ENCODE data around the gene NSFL1C.

NSFL1C gene

DNA sequence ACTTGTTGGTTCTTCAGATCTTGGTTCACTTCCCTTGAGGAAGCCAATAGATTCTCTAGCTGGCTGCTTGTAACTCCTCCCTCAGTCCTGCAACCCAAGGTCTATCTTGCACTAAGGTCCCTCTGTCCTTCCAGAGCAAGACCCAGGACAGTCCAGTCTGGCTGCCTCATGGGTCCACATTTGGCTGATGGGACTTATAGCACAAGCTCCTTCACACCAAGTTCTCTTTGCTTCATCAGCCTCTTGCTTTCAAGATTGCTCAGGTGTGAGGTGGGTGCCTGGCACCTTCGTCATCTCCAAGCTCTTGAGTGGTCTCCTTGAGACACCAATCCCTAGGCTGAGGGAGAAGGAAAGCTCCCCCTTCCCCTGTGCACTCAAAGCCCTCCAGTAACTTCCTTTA, 28.3 kb downstream of the NSFL1C start:
- Histone ChIP-seq H3K4me1 (ENCODE audit: low read depth, poor library complexity, severe bottlenecking) (peaks cover 17% of the 10 kb centered on the region), H3K79me2 (ENCODE audit: insufficient read depth, low read depth) (no peaks in the 10 kb centered on the region), H3K9ac (no peak overlapping the region), H3K4me3 (IDR thresholded peaks at IDR 0.05; ENCODE audit: insufficient read depth, low read depth, low read length) (no peak overlapping the region), H3K36me3 (ENCODE audit: insufficient read depth) (no peaks in the 10 kb centered on the region), H3K4me2 (no peak overlapping the region), H3K27ac (no peak overlapping the region), H3K27me3 (ENCODE audit: insufficient read depth, low read depth) (no peaks in the 10 kb centered on the region), H4K20me1 (ENCODE audit: insufficient read depth) (no peaks in the 10 kb centered on the region), H2AFZ (ENCODE audit: low read depth) (no peak overlapping the region)
- TF ChIP-seq, protein P1, sequence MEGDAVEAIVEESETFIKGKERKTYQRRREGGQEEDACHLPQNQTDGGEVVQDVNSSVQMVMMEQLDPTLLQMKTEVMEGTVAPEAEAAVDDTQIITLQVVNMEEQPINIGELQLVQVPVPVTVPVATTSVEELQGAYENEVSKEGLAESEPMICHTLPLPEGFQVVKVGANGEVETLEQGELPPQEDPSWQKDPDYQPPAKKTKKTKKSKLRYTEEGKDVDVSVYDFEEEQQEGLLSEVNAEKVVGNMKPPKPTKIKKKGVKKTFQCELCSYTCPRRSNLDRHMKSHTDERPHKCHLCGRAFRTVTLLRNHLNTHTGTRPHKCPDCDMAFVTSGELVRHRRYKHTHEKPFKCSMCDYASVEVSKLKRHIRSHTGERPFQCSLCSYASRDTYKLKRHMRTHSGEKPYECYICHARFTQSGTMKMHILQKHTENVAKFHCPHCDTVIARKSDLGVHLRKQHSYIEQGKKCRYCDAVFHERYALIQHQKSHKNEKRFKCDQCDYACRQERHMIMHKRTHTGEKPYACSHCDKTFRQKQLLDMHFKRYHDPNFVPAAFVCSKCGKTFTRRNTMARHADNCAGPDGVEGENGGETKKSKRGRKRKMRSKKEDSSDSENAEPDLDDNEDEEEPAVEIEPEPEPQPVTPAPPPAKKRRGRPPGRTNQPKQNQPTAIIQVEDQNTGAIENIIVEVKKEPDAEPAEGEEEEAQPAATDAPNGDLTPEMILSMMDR (conservative IDR thresholded peaks at IDR 0.05; ENCODE audit: low read depth, low read length), result no peak

DNA sequence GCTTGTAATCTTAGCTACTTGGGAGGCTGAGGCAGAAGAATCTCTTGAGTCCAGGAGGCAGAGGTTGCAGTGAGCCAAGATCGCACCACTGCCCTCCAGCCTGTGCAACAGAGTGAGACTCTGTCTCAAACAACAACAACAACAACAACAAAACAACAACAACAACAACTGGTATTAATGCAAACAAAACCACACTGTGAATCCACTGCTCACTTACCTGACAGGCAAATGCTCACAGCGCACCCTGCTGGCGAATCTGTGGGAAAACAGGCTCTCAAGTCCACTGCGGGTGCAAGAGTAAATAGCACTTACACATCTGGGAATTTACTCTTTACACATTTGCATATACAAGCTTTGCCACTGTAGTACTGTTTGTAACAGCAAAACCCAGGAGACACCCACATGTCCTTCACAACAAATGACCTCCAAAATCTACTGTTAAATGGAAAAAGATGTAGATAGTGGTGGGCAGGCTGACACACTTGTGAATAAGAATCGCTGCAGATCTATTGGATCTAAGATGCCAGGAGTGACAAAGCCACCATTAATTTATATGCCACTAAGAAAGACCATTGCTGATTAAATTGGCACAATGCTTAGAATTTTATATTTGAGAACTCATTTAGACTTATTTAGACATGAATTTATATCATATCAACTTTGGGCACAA, 29.3 kb downstream of the NSFL1C start:
- Histone ChIP-seq H4K20me1 (ENCODE audit: insufficient read depth) (no peaks in the 10 kb centered on the region), H3K79me2 (ENCODE audit: insufficient read depth, low read depth) (no peaks in the 10 kb centered on the region), H3K4me2 (no peak overlapping the region), H3K4me3 (IDR thresholded peaks at IDR 0.05; ENCODE audit: insufficient read depth, low read depth, low read length) (no peak overlapping the region), H3K27ac (no peak overlapping the region), H2AFZ (ENCODE audit: low read depth) (no peak overlapping the region), H3K27me3 (ENCODE audit: insufficient read depth, low read depth) (no peaks in the 10 kb centered on the region), H3K4me1 (ENCODE audit: low read depth, poor library complexity, severe bottlenecking) (peaks cover 17% of the 10 kb centered on the region), H3K36me3 (ENCODE audit: insufficient read depth) (no peaks in the 10 kb centered on the region), H3K9ac (no peak overlapping the region)
- TF ChIP-seq, protein P1 (conservative IDR thresholded peaks at IDR 0.05; ENCODE audit: low read depth, low read length), result peak; percentile 91

DNA sequence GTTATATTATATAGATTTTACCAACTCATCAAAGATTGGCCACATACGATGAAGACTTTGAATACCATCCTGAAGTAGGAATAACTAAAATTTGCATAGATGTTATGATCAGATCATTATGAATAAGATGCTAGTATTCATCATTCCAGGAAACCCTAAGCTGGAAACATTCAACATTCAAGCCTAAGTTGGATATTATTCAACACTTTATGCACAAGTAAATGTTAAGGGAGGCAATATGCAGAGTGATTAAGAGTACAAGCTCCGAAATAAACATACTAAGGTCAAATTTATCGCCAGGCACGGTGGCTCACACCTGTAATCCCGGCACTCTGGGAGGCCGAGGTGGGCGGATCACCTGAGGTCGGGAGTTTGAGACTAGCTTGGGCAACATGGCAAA, 30.4 kb downstream of the NSFL1C start:
- Histone ChIP-seq H4K20me1 (ENCODE audit: insufficient read depth) (no peaks in the 10 kb centered on the region), H2AFZ (ENCODE audit: low read depth) (no peak overlapping the region), H3K27me3 (ENCODE audit: insufficient read depth, low read depth) (no peaks in the 10 kb centered on the region), H3K4me3 (IDR thresholded peaks at IDR 0.05; ENCODE audit: insufficient read depth, low read depth, low read length) (no peak overlapping the region), H3K4me2 (no peak overlapping the region), H3K27ac (no peak overlapping the region), H3K9ac (no peak overlapping the region), H3K79me2 (ENCODE audit: insufficient read depth, low read depth) (no peaks in the 10 kb centered on the region), H3K36me3 (ENCODE audit: insufficient read depth) (no peaks in the 10 kb centered on the region), H3K4me1 (ENCODE audit: low read depth, poor library complexity, severe bottlenecking) (peaks cover 20% of the 10 kb centered on the region)
- TF ChIP-seq, protein P1 (conservative IDR thresholded peaks at IDR 0.05; ENCODE audit: low read depth, low read length), result no peak

DNA sequence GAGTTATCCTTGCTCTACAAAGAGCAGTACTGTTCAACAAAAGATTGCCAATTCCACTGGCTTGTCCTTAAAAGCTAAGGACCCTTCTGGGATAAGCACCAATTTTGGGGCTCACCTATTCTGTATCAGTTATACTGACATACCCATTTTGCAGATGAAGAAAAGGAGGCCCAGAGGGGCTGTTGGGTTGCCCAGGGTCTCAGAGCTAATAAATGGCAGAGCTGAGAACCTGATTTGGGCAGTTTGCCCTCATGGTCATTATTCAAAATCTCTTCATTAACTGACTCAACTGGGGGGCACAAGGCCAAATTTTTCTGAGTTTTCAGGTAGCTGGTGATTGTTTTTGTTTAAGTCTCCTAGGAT, 31.3 kb downstream of the NSFL1C start:
- no peaks in the 10 kb centered on the region for H3K79me2 ChIP-seq (ENCODE audit: insufficient read depth, low read depth)
- peaks cover 23% of the 10 kb centered on the region for H3K4me1 ChIP-seq (ENCODE audit: low read depth, poor library complexity, severe bottlenecking)
- no peak overlapping the region for H3K4me3 ChIP-seq (IDR thresholded peaks at IDR 0.05; ENCODE audit: insufficient read depth, low read depth, low read length)
- H3K36me3 ChIP-seq (ENCODE audit: insufficient read depth), result no peaks in the 10 kb centered on the region
- TF ChIP-seq, protein P1 (conservative IDR thresholded peaks at IDR 0.05; ENCODE audit: low read depth, low read length), result no peak
- H3K27me3 ChIP-seq (ENCODE audit: insufficient read depth, low read depth), result no peaks in the 10 kb centered on the region
- H4K20me1 ChIP-seq (ENCODE audit: insufficient read depth), result no peaks in the 10 kb centered on the region
- no peak overlapping the region for H3K27ac ChIP-seq
- H3K9ac ChIP-seq, result no peak overlapping the region
- peak overlapping the region; percentile 23; the same call in 1 of the 2 replicates for H3K4me2 ChIP-seq
- H2AFZ ChIP-seq (ENCODE audit: low read depth), result no peak overlapping the region
